H1 (cell line): Measurements from ENCODE around the gene RPS6KA5.

ENCODE experiments used
- CEBPB ChIP-seq: IDR thresholded peaks from 2 replicates; pipeline ENCODE4 v1.6.1; 2012; ENCODE audit warnings: low read depth, low read length
- CHD1 ChIP-seq: IDR thresholded peaks from 2 replicates; pipeline ENCODE4 v1.6.1; 2012; ENCODE audit warnings: low read depth, low read length, improper control_type of control experiment
- CHD2 ChIP-seq: IDR thresholded peaks from 2 replicates; pipeline ENCODE4 v1.6.1; 2012; ENCODE audit warnings: low read length, improper control_type of control experiment
- CTCF ChIP-seq, 3 experiments: IDR thresholded peaks; 1 replicate in 2 of 3; 2 replicates in 1 of 3; pipeline versions ENCODE4 v1.5.1 to v1.6.1; 2011; ENCODE audit warnings: low read length in 3 of 3, mild to moderate bottlenecking in 3 of 3, inconsistent platforms in 2 of 3, low read depth in 1 of 3, moderate library complexity in 1 of 3; ENCODE audit not compliant: insufficient read depth in 1 of 3; ENCODE audit errors: control extremely low read depth in 1 of 3
- JUND ChIP-seq: IDR thresholded peaks from 2 replicates; pipeline ENCODE4 v1.6.1; 2011; ENCODE audit warnings: mild to moderate bottlenecking, improper control_type of control experiment, low read length
- NRF1 ChIP-seq: IDR thresholded peaks from 2 replicates; pipeline ENCODE4 v1.6.1; 2011; ENCODE audit warnings: mild to moderate bottlenecking, low read depth, low read length, improper control_type of control experiment
- POLR2AphosphoS5 ChIP-seq: IDR thresholded peaks from 2 replicates; pipeline ENCODE4 v1.6.1; 2011; ENCODE audit warnings: low read depth, low read length
- SRF ChIP-seq: IDR thresholded peaks from 2 replicates; pipeline ENCODE4 v1.6.1; 2011; ENCODE audit warnings: mild to moderate bottlenecking, low read depth, low read length, moderate library complexity
- TCF12 ChIP-seq: IDR thresholded peaks from 2 replicates; pipeline ENCODE4 v1.6.1; 2011; ENCODE audit warnings: low read depth, mild to moderate bottlenecking, low read length
- YY1 ChIP-seq: IDR thresholded peaks from 2 replicates; pipeline ENCODE4 v1.6.1; 2011; ENCODE audit warnings: low read depth, mild to moderate bottlenecking, low read length

- TF ChIP-seq POLR2AphosphoS5 (no peak), CHD2 (no peak), NRF1 (no peak), CTCF (IDR thresholded peaks at IDR 0.05; ENCODE audit: control extremely low read depth in 1 of 3, insufficient read depth in 1 of 3, low read depth in 1 of 3, low read length in 3 of 3) (no peak), SRF (no peak), YY1 (no peak), CEBPB (no peak), JUND (no peak), CHD1 (no peak), TCF12 (no peak)
Measured at GRCh38 chr14:91019673-91020072, 40.8 kb downstream of the RPS6KA5 start.
